Endodermal cell (in vitro differentiated cells): ENCODE results near the gene CCSER1. TPM values are rescaled to one million over a fixed set of nuclear protein-coding genes. Genes with fewer than 3 reads are reported as not detected.
A peak's percentile ranks its signal among the peaks of the same experiment; 100 is the strongest.

Source experiments
- DNase-seq: peaks from one replicate; pipeline ENCODE4 v3.0.0-alpha.2; 2017
- H3K27ac ChIP-seq: 2 replicates; pipeline ENCODE4 v1.5.1; 2013; ENCODE audit warnings: mild to moderate bottlenecking, low read depth, low read length, moderate library complexity
- H3K27me3 ChIP-seq: 2 replicates; pipeline ENCODE4 v1.6.1; 2013; ENCODE audit warnings: mild to moderate bottlenecking, low read length, moderate library complexity; ENCODE audit not compliant: insufficient read depth, control insufficient read depth, poor library complexity, severe bottlenecking
- H3K36me3 ChIP-seq: 2 replicates; pipeline ENCODE4 v1.7.0; 2013; ENCODE audit warnings: mild to moderate bottlenecking, low read length, moderate library complexity; ENCODE audit not compliant: control insufficient read depth, insufficient read depth
- H3K4me1 ChIP-seq: one replicate; pipeline ENCODE4 v1.7.0; 2013; ENCODE audit warnings: low read length; ENCODE audit not compliant: control insufficient read depth, insufficient read depth
- H3K4me3 ChIP-seq: 2 replicates; pipeline ENCODE4 v1.5.1; 2013; ENCODE audit warnings: mild to moderate bottlenecking, low read length, moderate library complexity
- H3K9ac ChIP-seq: 2 replicates; pipeline ENCODE4 v1.6.1; 2013; ENCODE audit warnings: mild to moderate bottlenecking, low read length, moderate library complexity; ENCODE audit not compliant: poor library complexity, severe bottlenecking; ENCODE audit errors: extremely low read depth
- H3K9me3 ChIP-seq: 2 replicates; pipeline ENCODE4 v1.6.1; 2013; ENCODE audit warnings: mild to moderate bottlenecking, low read length, moderate library complexity; ENCODE audit not compliant: control insufficient read depth
- H3K27ac Mint-ChIP-seq: 2 replicates; pipeline ENCODE4 v1.8.0; 2020; ENCODE audit warnings: mixed read lengths
- H3K27me3 Mint-ChIP-seq: 2 replicates; pipeline ENCODE4 v1.8.0; 2021; ENCODE audit warnings: mild to moderate bottlenecking, mixed read lengths; ENCODE audit not compliant: insufficient read depth
- H3K36me3 Mint-ChIP-seq: 2 replicates; pipeline ENCODE4 v1.8.0; 2020; ENCODE audit warnings: low read depth, mixed read lengths
- H3K4me1 Mint-ChIP-seq: 2 replicates; pipeline ENCODE4 v1.8.0; 2020; ENCODE audit warnings: mixed read lengths
- H3K4me3 Mint-ChIP-seq: 2 replicates; pipeline ENCODE4 v1.8.0; 2020; ENCODE audit warnings: mild to moderate bottlenecking, moderate library complexity, mixed read lengths
- H3K9me3 Mint-ChIP-seq: 2 replicates; pipeline ENCODE4 v1.8.0; 2020; ENCODE audit warnings: mild to moderate bottlenecking, mixed read lengths
- WGBS, 2 experiments: methylation state at CpG; one replicate each; pipeline versions ENCODE4 v1.1.5 to v1.1.7; 2013; ENCODE audit warnings: missing lambda C conversion rate in 2 of 2, mixed read lengths in 1 of 2; ENCODE audit not compliant: insufficient coverage in 1 of 2, insufficient read length in 1 of 2; 5-methylcytosine and 5-hydroxymethylcytosine counted together
- total RNA-seq, 2 donors: library from RNA; stranded (reverse); fragmentation: NEBNext Ultra II Directional in 1 of 2; extraction: Animal tissue kit (Norgen Biotek cat#: 25700) in 1 of 2; gene quantifications; 2 replicates in 1 of 2; 3 replicates in 1 of 2; pipeline ENCODE4 v1.2.1, GENCODE V29; 2021
- TF ChIP-seq, protein P1 (sequence below): fragments of 200-600 bp; sonication (generic); conservative IDR thresholded peaks from 2 replicates; pipeline ENCODE4 v1.5.0; 2021; ENCODE audit warnings: antibody characterized with exemption, mild to moderate bottlenecking

The CCSER1 gene
- total RNA-seq, 2 donors from 2014 or later, result 1.1 to 2.2 TPM

DNA sequence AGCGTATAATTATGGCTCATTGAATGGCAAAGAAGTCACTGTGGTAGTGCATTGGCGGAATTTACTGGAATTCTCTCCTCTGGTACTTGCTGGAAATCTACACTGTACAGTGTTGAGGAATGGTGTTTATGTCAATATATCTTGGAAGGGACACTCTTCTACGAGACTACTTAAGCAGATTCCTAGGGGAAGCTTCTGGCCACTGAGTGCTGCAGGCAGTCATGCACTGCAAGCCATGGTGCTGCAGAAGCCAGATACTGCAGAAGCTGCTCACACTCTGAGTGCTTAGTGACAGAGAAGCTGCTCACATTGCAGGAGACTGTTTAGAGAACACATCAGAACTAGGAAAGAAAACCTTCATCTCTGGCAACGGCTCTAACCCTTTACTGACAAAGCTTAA is 725.0 kb downstream of the CCSER1 start:
- 86 to 91% methylated on average over 1 to 4 of the region's 4 CpGs for WGBS, 2 experiments
- TF ChIP-seq, protein P1, sequence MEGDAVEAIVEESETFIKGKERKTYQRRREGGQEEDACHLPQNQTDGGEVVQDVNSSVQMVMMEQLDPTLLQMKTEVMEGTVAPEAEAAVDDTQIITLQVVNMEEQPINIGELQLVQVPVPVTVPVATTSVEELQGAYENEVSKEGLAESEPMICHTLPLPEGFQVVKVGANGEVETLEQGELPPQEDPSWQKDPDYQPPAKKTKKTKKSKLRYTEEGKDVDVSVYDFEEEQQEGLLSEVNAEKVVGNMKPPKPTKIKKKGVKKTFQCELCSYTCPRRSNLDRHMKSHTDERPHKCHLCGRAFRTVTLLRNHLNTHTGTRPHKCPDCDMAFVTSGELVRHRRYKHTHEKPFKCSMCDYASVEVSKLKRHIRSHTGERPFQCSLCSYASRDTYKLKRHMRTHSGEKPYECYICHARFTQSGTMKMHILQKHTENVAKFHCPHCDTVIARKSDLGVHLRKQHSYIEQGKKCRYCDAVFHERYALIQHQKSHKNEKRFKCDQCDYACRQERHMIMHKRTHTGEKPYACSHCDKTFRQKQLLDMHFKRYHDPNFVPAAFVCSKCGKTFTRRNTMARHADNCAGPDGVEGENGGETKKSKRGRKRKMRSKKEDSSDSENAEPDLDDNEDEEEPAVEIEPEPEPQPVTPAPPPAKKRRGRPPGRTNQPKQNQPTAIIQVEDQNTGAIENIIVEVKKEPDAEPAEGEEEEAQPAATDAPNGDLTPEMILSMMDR, result no peak

DNA sequence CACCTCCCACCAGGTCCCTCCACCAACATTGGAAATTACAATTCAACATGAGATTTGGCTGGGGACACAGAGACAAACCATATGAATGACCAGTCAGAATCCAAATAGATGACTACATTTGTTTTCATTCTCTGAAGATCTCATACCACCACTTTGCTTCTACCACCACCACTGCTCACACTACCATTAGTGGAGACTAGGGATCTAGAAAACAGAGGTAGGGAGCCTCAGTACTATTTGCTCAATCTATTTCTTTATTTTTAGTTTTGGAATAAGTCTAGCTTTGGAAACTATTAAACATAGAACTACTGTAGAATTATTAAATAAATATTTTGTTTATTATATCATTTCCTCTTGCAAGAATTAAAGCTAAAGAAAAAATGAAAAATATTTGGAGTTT is 727.9 kb downstream of the CCSER1 start:
- Mint-ChIP-seq H3K36me3 (no peaks in the 10 kb centered on the region), H3K9me3 (no peaks in the 10 kb centered on the region), H3K27me3 (no peaks in the 10 kb centered on the region), H3K4me3 (no peak overlapping the region), H3K4me1 (no peaks in the 10 kb centered on the region), H3K27ac (no peak overlapping the region)
- no peak for DNase-seq
- no peak overlapping the region for H3K27ac ChIP-seq
- H3K9ac ChIP-seq, result no peak overlapping the region
- no peaks in the 10 kb centered on the region for H3K27me3 ChIP-seq
- TF ChIP-seq, protein P1, result no peak
- no peaks in the 10 kb centered on the region for H3K4me1 ChIP-seq
- H3K4me3 ChIP-seq, result no peak overlapping the region
- H3K36me3 ChIP-seq, result no peaks in the 10 kb centered on the region
- no peaks in the 10 kb centered on the region for H3K9me3 ChIP-seq

More for the DNA sequence above, 725.0 kb downstream of the CCSER1 start:
- no peaks in the 10 kb centered on the region for H3K27me3 Mint-ChIP-seq
- no peaks in the 10 kb centered on the region for H3K9me3 ChIP-seq
- H3K27ac ChIP-seq, result no peak overlapping the region
- no peak overlapping the region for H3K4me3 ChIP-seq
- no peaks in the 10 kb centered on the region for H3K4me1 ChIP-seq
- H3K4me3 Mint-ChIP-seq, result no peak overlapping the region
- no peak overlapping the region for H3K9ac ChIP-seq
- peaks cover 5% of the 10 kb centered on the region for H3K9me3 Mint-ChIP-seq
- no peaks in the 10 kb centered on the region for H3K4me1 Mint-ChIP-seq
- H3K27me3 ChIP-seq, result no peaks in the 10 kb centered on the region
- peak; percentile 43 for DNase-seq
- no peaks in the 10 kb centered on the region for H3K36me3 Mint-ChIP-seq
- no peaks in the 10 kb centered on the region for H3K36me3 ChIP-seq
- H3K27ac Mint-ChIP-seq, result no peak overlapping the region

DNA sequence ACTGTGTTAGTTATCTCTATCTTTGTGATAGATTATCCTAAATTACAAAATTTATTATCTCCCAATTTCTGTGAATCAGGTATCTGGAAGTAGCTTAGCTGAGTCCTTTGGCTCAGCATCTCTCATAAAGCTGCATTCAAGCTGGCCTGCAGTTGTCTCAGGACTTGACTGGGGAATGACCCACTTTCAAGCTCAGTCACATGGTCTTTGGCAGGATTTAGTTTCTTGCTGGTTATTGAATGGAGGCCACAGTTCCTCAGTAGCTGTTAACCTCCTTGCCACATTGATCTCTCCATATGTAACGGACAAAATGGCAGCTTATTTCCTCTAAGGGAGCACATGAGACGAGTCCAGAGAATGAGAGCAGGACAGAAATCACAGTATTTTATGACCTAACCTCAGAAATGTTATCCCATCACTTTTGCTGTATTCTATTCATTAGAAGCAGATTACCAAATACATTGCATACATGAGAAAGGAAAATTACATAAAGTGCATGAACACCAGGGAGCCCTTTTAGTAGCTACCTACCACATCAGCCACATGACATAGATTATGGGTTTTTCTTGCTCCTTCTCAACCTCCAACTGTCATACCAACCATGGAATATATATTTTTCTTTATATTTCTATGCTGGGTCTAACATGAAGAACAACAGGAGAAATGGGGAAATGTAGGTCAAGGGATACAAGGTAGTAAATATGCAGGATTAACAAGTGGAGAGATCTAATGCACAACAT is 730.1 kb downstream of the CCSER1 start:
- Mint-ChIP-seq H3K27ac (no peak overlapping the region), H3K9me3 (no peaks in the 10 kb centered on the region), H3K27me3 (no peaks in the 10 kb centered on the region), H3K36me3 (no peaks in the 10 kb centered on the region), H3K4me3 (no peak overlapping the region), H3K4me1 (no peaks in the 10 kb centered on the region)
- TF ChIP-seq, protein P1, result no peak
- no peak overlapping the region for H3K4me3 ChIP-seq
- no peak overlapping the region for H3K27ac ChIP-seq
- no peak for DNase-seq
- H3K36me3 ChIP-seq, result no peaks in the 10 kb centered on the region
- H3K4me1 ChIP-seq, result no peaks in the 10 kb centered on the region
- no peak overlapping the region for H3K9ac ChIP-seq
- H3K27me3 ChIP-seq, result no peaks in the 10 kb centered on the region
- 90 to 100% methylated on average over 2 of the region's 2 CpGs for WGBS, 2 experiments
- no peaks in the 10 kb centered on the region for H3K9me3 ChIP-seq
